Transverse colon (tissue), 4 donors: Measurements from ENCODE around the gene BBS12. TPM values are rescaled to one million over a fixed set of nuclear protein-coding genes. Genes with fewer than 3 reads are reported as not detected.
A peak's percentile ranks its signal among the peaks of the same experiment; 100 is the strongest.

Experiments used
- DNase-seq: peaks from one replicate; pipeline ENCODE4 v3.0.0-alpha.2; 2019
- H3K27ac ChIP-seq, 4 donors: fragments of 200-600 bp; sonication (generic); 2 replicates each; pipeline ENCODE4 v1.5.1; 2016 to 2018; ENCODE audit warnings: inconsistent platforms in 4 of 4
- H3K27me3 ChIP-seq: fragments of 200-600 bp; sonication (generic); 2 replicates; pipeline ENCODE4 v1.5.1; 2017; ENCODE audit warnings: inconsistent platforms
- H3K36me3 ChIP-seq, 4 donors: fragments of 200-600 bp; sonication (generic); 2 replicates each; pipeline ENCODE4 v1.5.1; 2017 to 2019; ENCODE audit warnings: inconsistent platforms in 4 of 4
- H3K4me1 ChIP-seq, 4 donors: fragments of 200-600 bp; sonication (generic); 2 replicates each; pipeline ENCODE4 v1.5.1; 2017 to 2020; ENCODE audit warnings: inconsistent platforms in 4 of 4
- H3K4me3 ChIP-seq, 4 donors: fragments of 200-600 bp; sonication (generic); 1 replicate in 1 of 4; 2 replicates in 3 of 4; pipeline versions ENCODE4 v1.5.1 to v1.6.1; 2017 to 2019; ENCODE audit warnings: inconsistent platforms in 4 of 4
- H3K9me3 ChIP-seq, 2 donors: fragments of 200-600 bp; sonication (generic); 2 replicates each; pipeline ENCODE4 v1.5.1; 2017 to 2019; ENCODE audit warnings: inconsistent platforms in 2 of 2
- EP300 ChIP-seq: sonication (generic); formaldehyde crosslinking; IDR thresholded peaks from one replicate; pipeline ENCODE4 v1.6.1; 2017; ENCODE audit warnings: antibody characterized with exemption, low read depth
- POLR2A ChIP-seq: fragments of 450-650 bp; IDR thresholded peaks from one replicate; pipeline ENCODE4 v1.6.1; 2016; ENCODE audit warnings: antibody characterized with exemption, mild to moderate bottlenecking, moderate library complexity
- POLR2AphosphoS5 ChIP-seq, 3 donors: sonication (generic); formaldehyde crosslinking; IDR thresholded peaks; one replicate each; pipeline ENCODE4 v1.6.1; 2016; ENCODE audit warnings: antibody characterized with exemption in 3 of 3
- WGBS, 2 donors: methylation state at CpG; one replicate each; pipeline ENCODE4 v1.1.5; 2018; ENCODE audit warnings: low coverage in 1 of 2; 5-methylcytosine and 5-hydroxymethylcytosine counted together
- in situ Hi-C, 4 donors: fragments of 200-750 bp; cut with MboI; loops; one replicate each; pipeline versions ENCODE4 v1.15.0 to v1.15.1; 2017; ENCODE audit warnings: low sequenced_read_pairs in 3 of 4, low pct_ligation_motif_present in 1 of 4, low pct_unique_long_range_greater_than_20kb in 1 of 4
- intact Hi-C: fragments of 100-400 bp; cut with DNase I; formaldehyde crosslinking; loops from one replicate; pipeline ENCODE4 v1.15.1; 2023; ENCODE audit warnings: low total_unique reads
- total RNA-seq, 4 donors: library from RNA; depleted of rRNA; stranded (reverse); fragments of >200 nt; gene quantifications; one replicate each; pipeline ENCODE4 v1.1.0, GENCODE V29; 2016
- TF ChIP-seq, protein P1 (sequence below), 5 experiments: fragments of 200-600 bp in 3 of 5; fragments of 450-650 bp in 2 of 5; sonication (generic) in 3 of 5; IDR thresholded peaks; 1 replicate in 2 of 5; 2 replicates in 3 of 5; pipeline ENCODE4 v1.5.1; 2016 to 2017; ENCODE audit warnings: antibody characterized with exemption in 5 of 5, inconsistent platforms in 3 of 5, mild to moderate bottlenecking in 2 of 5, moderate library complexity in 1 of 5

The BBS12 gene
- 1 to 10 TPM in 3 of 4 donors, under 1 TPM in 1; 0.60 to 6.0 (median 3.3) TPM for total RNA-seq

DNA sequence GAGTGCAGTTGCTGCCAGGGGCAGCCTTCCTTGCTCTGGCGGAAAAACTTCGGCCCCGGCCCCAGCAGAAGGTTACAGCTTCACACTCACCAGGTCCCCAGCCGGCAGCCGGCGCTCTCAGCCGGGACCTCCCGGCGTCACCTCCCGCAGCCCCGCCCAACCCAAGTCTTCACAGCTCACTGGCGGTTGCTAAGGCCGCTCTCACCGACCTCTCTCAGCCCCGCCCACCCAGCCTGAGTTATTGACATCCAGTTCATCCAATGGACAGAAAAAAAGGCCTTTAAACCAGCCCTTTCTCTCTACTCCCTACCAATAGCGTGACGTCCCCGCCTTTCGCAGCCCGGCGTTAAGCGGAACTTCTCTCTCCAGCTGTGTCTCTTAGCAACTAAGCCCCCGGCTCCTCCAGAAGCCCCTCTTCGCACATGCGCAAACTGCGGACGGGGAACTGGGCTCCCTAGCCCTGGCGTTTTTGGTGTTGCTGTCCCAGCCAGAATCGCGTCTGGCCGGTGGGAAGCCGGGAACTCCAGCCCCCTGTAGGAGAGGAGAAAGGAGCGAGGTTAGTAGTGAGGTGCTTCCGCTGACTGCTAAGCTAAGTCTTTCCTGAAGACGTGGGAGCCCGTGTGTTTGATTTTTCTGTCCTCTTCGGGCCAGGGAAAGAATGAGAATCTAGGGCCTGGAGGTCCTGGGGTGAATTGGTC, at the start of gene BBS12:
Gene BBS12, plus strand, starts transcription at position 376 of the 698 bp plus-strand sequence. CDS start 9,189 bp downstream, outside the sequence.
- TF ChIP-seq EP300 (no peak), POLR2A (peak; percentile 61), POLR2AphosphoS5 (IDR thresholded peaks at IDR 0.05) (peak; percentile 14 to 70 (median 43))
- TF ChIP-seq, protein P1, sequence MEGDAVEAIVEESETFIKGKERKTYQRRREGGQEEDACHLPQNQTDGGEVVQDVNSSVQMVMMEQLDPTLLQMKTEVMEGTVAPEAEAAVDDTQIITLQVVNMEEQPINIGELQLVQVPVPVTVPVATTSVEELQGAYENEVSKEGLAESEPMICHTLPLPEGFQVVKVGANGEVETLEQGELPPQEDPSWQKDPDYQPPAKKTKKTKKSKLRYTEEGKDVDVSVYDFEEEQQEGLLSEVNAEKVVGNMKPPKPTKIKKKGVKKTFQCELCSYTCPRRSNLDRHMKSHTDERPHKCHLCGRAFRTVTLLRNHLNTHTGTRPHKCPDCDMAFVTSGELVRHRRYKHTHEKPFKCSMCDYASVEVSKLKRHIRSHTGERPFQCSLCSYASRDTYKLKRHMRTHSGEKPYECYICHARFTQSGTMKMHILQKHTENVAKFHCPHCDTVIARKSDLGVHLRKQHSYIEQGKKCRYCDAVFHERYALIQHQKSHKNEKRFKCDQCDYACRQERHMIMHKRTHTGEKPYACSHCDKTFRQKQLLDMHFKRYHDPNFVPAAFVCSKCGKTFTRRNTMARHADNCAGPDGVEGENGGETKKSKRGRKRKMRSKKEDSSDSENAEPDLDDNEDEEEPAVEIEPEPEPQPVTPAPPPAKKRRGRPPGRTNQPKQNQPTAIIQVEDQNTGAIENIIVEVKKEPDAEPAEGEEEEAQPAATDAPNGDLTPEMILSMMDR (IDR thresholded peaks at IDR 0.05) = peak in 3 of 5 experiments; percentile 12 to 20 (median 14)
- Histone ChIP-seq H3K9me3 (no peaks in the 10 kb centered on the region), H3K27me3 (no peaks in the 10 kb centered on the region), H3K4me3 (peak within 1 kb of the TSS; percentile 66 to 91 (median 72)), H3K36me3 (no peaks in the 10 kb centered on the region), H3K27ac (peak within 1 kb of the TSS; percentile 90 to 97 (median 94)), H3K4me1 (peaks cover 2 to 19% (median 14%) of the 10 kb centered on the region in 4 donors)
- DNase-seq = peak; percentile 100
- intact Hi-C loops = no loop called here
- in situ Hi-C loops = no loop called here
- WGBS, 2 donors = 1% methylated on average over 15 to 37 of the region's 37 CpGs

DNA sequence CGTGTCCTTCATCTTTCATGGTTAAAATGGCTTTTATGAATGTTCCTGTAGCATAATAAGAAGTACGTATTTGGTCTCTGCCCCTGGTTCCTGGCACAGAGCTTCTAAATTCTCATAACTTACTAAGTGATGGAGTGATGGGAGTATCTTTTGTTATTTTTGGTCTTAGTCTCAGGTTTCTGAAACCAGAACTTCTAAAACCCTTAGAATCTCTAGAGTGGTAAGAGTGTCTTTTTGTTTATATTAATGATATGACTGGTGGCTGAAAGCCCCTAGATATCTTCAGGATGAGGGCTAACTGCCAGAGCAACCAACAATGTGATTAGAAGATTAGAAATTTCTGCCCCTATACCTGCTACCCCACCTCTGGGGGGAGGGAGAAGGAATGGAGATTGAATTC, 45.8 kb upstream of the BBS12 start:
- 63 to 90% methylated on average over 2 of the region's 2 CpGs for WGBS, 2 donors

GRCh38 chr4:122687531-122688061, 44.9 kb upstream of the BBS12 start:
- Histone ChIP-seq H3K36me3 (no peaks in the 10 kb centered on the region), H3K9me3 (no peaks in the 10 kb centered on the region), H3K4me3 (no peak overlapping the region), H3K27ac (no peak overlapping the region), H3K27me3 (no peaks in the 10 kb centered on the region), H3K4me1 (no peaks in the 10 kb centered on the region)
- intact Hi-C loops (no loop called here), in situ Hi-C loops (no loop called here)
- DNase-seq = no peak
- 46 to 47% methylated on average over 2 of the region's 2 CpGs for WGBS, 2 donors
- TF ChIP-seq POLR2A (no peak), EP300 (no peak), POLR2AphosphoS5 (IDR thresholded peaks at IDR 0.05) (no peak)
- TF ChIP-seq, protein P1 (IDR thresholded peaks at IDR 0.05) = no peak

More for the DNA sequence above, 45.8 kb upstream of the BBS12 start:
- Histone ChIP-seq H3K4me3 (no peak overlapping the region), H3K9me3 (no peaks in the 10 kb centered on the region), H3K36me3 (no peaks in the 10 kb centered on the region), H3K4me1 (no peaks in the 10 kb centered on the region), H3K27ac (no peak overlapping the region), H3K27me3 (no peaks in the 10 kb centered on the region)
- DNase-seq = no peak
- in situ Hi-C loops (no loop called here), intact Hi-C loops (no loop called here)
- TF ChIP-seq, protein P1 (IDR thresholded peaks at IDR 0.05) = no peak
- TF ChIP-seq POLR2AphosphoS5 (IDR thresholded peaks at IDR 0.05) = no peak
- TF ChIP-seq EP300 = no peak
- no peak for TF ChIP-seq POLR2A

DNA sequence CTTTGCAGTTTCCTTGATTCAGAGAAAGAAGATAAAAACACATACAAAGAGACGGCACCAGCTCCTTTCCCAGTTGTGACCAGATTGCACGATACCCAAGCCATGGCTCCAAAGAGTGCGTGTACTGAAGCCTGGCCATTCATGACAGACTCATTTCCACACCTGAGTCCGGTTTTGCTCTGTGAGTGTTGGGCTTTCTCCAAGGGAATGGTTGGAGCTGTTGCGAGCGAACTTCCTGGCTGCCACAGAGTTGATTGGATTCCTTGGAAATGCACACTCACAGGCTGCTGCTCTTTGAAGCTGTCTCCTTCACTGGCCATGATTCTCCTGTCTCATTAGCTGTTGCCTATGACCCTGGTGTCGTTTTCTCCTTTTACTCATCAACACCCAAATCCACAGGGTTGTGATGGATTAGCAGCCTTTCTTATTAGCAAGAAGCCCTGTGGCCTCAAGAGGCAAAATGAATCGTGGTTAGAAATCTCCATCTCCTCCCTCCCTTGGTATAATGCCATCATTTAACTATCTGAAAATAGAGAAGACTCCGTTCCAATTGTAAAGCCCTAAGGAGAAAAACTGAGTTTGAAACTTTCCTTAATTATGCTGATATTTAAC, 43.9 kb upstream of the BBS12 start:
- H3K4me1 ChIP-seq = no peaks in the 10 kb centered on the region
- in situ Hi-C loops = no loop called here
- H3K27me3 ChIP-seq = no peaks in the 10 kb centered on the region
- TF ChIP-seq EP300 (no peak), POLR2A (no peak), POLR2AphosphoS5 (IDR thresholded peaks at IDR 0.05) (no peak)
- TF ChIP-seq, protein P1 (IDR thresholded peaks at IDR 0.05) = no peak
- intact Hi-C loops = no loop called here
- no peaks in the 10 kb centered on the region for H3K9me3 ChIP-seq
- no peaks in the 10 kb centered on the region for H3K36me3 ChIP-seq
- no peak overlapping the region for H3K27ac ChIP-seq
- 62 to 67% methylated on average over 1 to 9 of the region's 9 CpGs for WGBS, 2 donors
- H3K4me3 ChIP-seq = no peak overlapping the region
- DNase-seq = no peak
